Rectal smooth muscle tissue (tissue), 1 donor: ENCODE data around the gene PABPC1L2A.
"Not testable (repeated sequence)": the region's sequence is repeated elsewhere in the genome, so short reads cannot be mapped to it uniquely, and the experiment has no call there.

Experiments
- H3K27ac ChIP-seq: one replicate; pipeline ENCODE4 v1.7.0; 2013; ENCODE audit warnings: low read depth, low read length, inconsistent platforms
- H3K27me3 ChIP-seq: one replicate; pipeline ENCODE4 v1.7.0; 2013; ENCODE audit warnings: low read length; ENCODE audit not compliant: control insufficient read depth, insufficient read depth
- H3K36me3 ChIP-seq: one replicate; pipeline ENCODE4 v1.7.0; 2013; ENCODE audit warnings: low read length; ENCODE audit not compliant: control insufficient read depth, insufficient read depth
- H3K4me1 ChIP-seq: one replicate; pipeline ENCODE4 v1.7.0; 2013; ENCODE audit warnings: low read length; ENCODE audit not compliant: control insufficient read depth, insufficient read depth
- H3K4me3 ChIP-seq: one replicate; pipeline ENCODE4 v1.7.0; 2013; ENCODE audit warnings: low read length
- H3K9ac ChIP-seq: one replicate; pipeline ENCODE4 v1.7.0; 2013; ENCODE audit warnings: low read length

The PABPC1L2A gene

DNA sequence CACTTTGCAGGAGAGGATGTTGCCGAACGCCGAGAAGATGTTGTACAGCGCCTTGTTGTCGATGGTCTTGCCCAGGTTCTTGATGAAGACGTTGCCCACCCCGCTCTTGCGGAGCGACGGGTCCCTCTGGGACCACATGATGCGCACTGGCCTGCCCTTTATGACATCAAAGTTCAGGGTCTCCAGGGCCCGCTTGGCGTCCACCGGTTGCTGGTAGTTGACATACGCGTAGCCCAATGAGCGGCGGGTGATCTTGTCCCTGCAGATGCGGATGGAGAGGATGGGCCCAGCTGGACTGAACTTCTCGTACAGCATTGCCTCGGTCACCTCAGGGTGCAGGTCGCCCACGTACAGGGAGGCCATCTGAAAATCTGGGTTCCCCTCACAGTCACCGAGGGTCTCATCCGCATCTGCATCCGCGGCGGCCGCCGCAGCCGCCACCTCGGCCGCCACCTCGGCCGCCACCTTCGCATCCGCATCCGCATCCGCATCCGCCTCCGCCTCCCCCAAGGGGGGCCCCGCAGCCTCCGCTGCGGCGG is at the start of gene PABPC1L2A:
PABPC1L2A (minus strand) TSS at position 489 of the 539 bp plus-strand sequence; CDS start at position 363, 126 bp downstream.
- not testable (repeated sequence) for H3K27ac ChIP-seq, H3K4me1 ChIP-seq, H3K36me3 ChIP-seq, H3K27me3 ChIP-seq, H3K9ac ChIP-seq, H3K4me3 ChIP-seq

- Histone ChIP-seq H3K4me3 (no peak overlapping the region), H3K27me3 (no peaks in the 10 kb centered on the region), H3K27ac (no peak overlapping the region), H3K9ac (no peak overlapping the region), H3K4me1 (no peaks in the 10 kb centered on the region), H3K36me3 (no peaks in the 10 kb centered on the region)
Observed at GRCh38 chrX:73127700-73128241, 48.5 kb upstream of the PABPC1L2A start.

GRCh38 chrX:73126240-73126639 is 46.9 kb upstream of the PABPC1L2A start:
- Histone ChIP-seq H3K9ac (no peak overlapping the region), H3K27me3 (no peaks in the 10 kb centered on the region), H3K36me3 (no peaks in the 10 kb centered on the region), H3K27ac (no peak overlapping the region), H3K4me1 (no peaks in the 10 kb centered on the region), H3K4me3 (no peak overlapping the region)

GRCh38 chrX:73099505-73099904 is 20.2 kb upstream of the PABPC1L2A start:
- not testable (repeated sequence) for H3K9ac ChIP-seq, H3K27ac ChIP-seq, H3K36me3 ChIP-seq, H3K27me3 ChIP-seq, H3K4me1 ChIP-seq, H3K4me3 ChIP-seq

- not testable (repeated sequence) for H3K9ac ChIP-seq, H3K4me3 ChIP-seq, H3K4me1 ChIP-seq, H3K27ac ChIP-seq, H3K27me3 ChIP-seq, H3K36me3 ChIP-seq
Observed at GRCh38 chrX:73086766-73087165, 7.5 kb upstream of the PABPC1L2A start.

DNA sequence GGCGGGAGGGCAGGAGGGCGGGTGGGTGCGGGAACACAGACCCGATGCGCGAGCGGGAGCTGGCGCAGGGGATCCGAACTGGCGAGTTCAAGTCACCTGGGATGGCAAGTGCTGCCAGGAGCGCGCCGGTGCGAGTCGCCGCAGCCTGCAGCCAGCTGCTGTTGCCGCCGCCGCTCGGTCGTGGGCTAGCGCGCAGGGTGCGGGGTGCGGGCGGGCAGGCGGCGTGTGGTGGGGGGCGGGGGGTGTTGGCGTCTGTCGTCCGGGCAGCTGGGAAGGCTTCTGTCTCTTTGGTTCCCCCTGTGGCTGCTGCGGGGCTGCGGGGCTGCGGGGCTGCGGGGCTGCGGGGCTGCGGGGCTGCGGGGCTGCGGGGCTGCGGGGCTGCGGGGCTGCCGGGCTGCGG is 572 bp upstream of the PABPC1L2A start:
- H3K27me3 ChIP-seq, H3K9ac ChIP-seq, H3K36me3 ChIP-seq, H3K4me3 ChIP-seq, H3K27ac ChIP-seq, H3K4me1 ChIP-seq: not testable (repeated sequence)

DNA sequence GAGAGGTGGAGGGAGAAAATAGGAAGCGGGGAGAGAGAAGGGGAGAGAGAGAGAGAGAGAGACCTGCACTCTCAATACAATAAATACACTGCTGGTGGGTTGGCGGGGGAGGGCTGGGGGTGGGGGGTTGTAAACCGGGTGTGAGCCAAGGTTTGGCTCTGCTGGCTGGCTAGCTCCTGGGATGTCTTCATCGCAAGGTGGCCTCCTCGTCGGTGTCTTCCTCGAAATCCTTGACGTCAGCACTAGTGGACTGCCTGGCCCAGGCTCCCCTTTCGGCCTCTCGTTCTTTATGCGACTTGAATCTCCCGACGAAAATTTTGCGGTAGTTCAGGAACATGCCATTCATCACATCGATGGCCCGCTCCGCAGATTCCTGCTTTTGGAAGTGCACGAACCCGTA is 715 bp downstream of the PABPC1L2A start:
- H3K36me3 ChIP-seq, H3K27ac ChIP-seq, H3K4me1 ChIP-seq, H3K27me3 ChIP-seq, H3K9ac ChIP-seq, H3K4me3 ChIP-seq: not testable (repeated sequence)

GRCh38 chrX:73076838-73077237 is 2.5 kb downstream of the PABPC1L2A start:
- Histone ChIP-seq H3K27me3 (no peaks in the 10 kb centered on the region), H3K36me3 (no peaks in the 10 kb centered on the region), H3K4me3 (no peak overlapping the region), H3K9ac (no peak overlapping the region), H3K4me1 (no peaks in the 10 kb centered on the region), H3K27ac (no peak overlapping the region)

- no peaks in the 10 kb centered on the region for H3K27me3 ChIP-seq
- H3K4me1 ChIP-seq: no peaks in the 10 kb centered on the region
Observed at GRCh38 chrX:73069365-73070035, 9.8 kb downstream of the PABPC1L2A start.

GRCh38 chrX:73068467-73069364 is 10.6 kb downstream of the PABPC1L2A start:
- no peak overlapping the region for H3K4me3 ChIP-seq
- H3K27me3 ChIP-seq: no peaks in the 10 kb centered on the region
- no peak overlapping the region for H3K27ac ChIP-seq
- no peak overlapping the region for H3K9ac ChIP-seq
- no peaks in the 10 kb centered on the region for H3K36me3 ChIP-seq
- H3K4me1 ChIP-seq: no peaks in the 10 kb centered on the region

More at GRCh38 chrX:73069365-73070035, 9.8 kb downstream of the PABPC1L2A start:
- no peak overlapping the region for H3K9ac ChIP-seq
- H3K4me3 ChIP-seq: no peak overlapping the region
- H3K36me3 ChIP-seq: no peaks in the 10 kb centered on the region
- no peak overlapping the region for H3K27ac ChIP-seq

DNA sequence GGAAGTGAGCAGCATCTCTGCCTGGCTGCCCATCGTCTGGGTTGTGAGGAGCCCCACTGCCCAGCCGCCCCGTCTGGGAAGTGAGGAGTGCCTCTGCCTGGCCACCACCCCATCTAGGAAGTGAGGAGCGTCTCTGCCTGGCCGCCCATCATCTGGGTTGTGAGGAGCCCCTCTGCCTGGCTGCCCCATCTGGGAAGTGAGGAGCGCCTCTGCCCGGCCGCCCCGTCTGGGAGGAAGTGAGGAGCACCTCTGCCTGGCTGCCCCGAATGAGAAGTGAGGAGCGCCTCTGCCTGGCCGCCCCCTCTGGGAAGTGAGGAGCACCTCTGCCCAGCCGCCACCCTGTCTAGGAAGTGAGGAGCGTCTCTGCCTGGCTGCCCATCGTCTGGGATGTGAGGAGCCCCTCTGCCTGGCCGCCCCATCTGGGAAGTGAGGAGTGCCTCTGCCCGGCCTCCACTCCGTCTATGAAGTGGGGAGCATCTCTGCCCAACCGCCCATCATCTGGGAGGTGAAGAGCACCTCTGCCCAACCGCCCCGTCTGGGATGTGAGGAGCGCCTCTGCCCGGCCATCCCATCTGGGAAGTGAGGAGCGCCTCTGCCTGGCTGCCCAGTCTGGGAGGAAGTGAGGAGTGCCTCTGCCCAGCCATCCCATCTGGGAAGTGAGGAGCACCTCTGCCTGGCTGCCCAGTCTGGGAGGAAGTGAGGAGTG is 11.4 kb downstream of the PABPC1L2A start:
- not testable (repeated sequence) for H3K27ac ChIP-seq, H3K4me1 ChIP-seq, H3K27me3 ChIP-seq, H3K4me3 ChIP-seq, H3K36me3 ChIP-seq, H3K9ac ChIP-seq

- Histone ChIP-seq H3K9ac (no peak overlapping the region), H3K4me3 (no peak overlapping the region), H3K27me3 (no peaks in the 10 kb centered on the region), H3K27ac (no peak overlapping the region), H3K36me3 (no peaks in the 10 kb centered on the region), H3K4me1 (no peaks in the 10 kb centered on the region)
Observed at GRCh38 chrX:73028876-73029275, 50.4 kb downstream of the PABPC1L2A start.
